Endothelial cell of umbilical vein (primary cell): ENCODE measurements around the gene HOXA9. TPM values are rescaled to one million over a fixed set of nuclear protein-coding genes. Genes with fewer than 3 reads are reported as not detected.

Experiments
- BruUV-seq: library from RNA; stranded (reverse); fragments of 400-500 nt; replicated peaks from 2 replicates; lab custom pipeline; 2021; lab: Mats Ljungman, UMichigan
- CTCF ChIA-PET: fragments of 300-600, 350-600 bp; sonication (Branson Sonifier 250); formaldehyde crosslinking; loops from one replicate; lab custom pipeline; 2021; ENCODE audit warnings: antibody characterized with exemption, inconsistent platforms; lab: Charles Lee
- POLR2A ChIA-PET: fragments of 300-600, 350-600 bp; sonication (Branson Sonifier 250); formaldehyde crosslinking; loops from one replicate; lab custom pipeline; 2021; ENCODE audit warnings: antibody characterized with exemption, inconsistent platforms; lab: Charles Lee
- DNase-seq: peaks from one replicate; pipeline ENCODE4 v3.0.0-alpha.2; 2011; ENCODE audit warnings: low read depth, low spot score
- FAIRE-seq: peaks from 2 replicates; lab custom pipeline; 2011; peaks lifted over from hg19 to GRCh38; lab: Jason Lieb, UNC
- H2AFZ ChIP-seq: 2 replicates; pipeline ENCODE4 v1.6.0; 2012; ENCODE audit warnings: low read depth, low read length, control low read depth, inconsistent platforms
- H3K27ac ChIP-seq: 2 replicates; pipeline ENCODE4 v1.5.1; 2011; ENCODE audit warnings: low read depth, mild to moderate bottlenecking, control low read depth, low read length, moderate library complexity; ENCODE audit not compliant: insufficient read depth
- H3K27me3 ChIP-seq, 2 experiments: 2 replicates each; pipeline versions ENCODE4 v1.6.0 to v1.6.1; 2011; ENCODE audit warnings: low read length in 2 of 2, mixed read lengths in 1 of 2; ENCODE audit not compliant: control insufficient read depth in 2 of 2, insufficient read depth in 2 of 2
- H3K36me3 ChIP-seq, 2 experiments: 2 replicates in 1 of 2; 3 replicates in 1 of 2; pipeline ENCODE4 v1.5.1; 2011; ENCODE audit warnings: low read length in 2 of 2, mild to moderate bottlenecking in 1 of 2, moderate library complexity in 1 of 2; ENCODE audit not compliant: control insufficient read depth in 2 of 2, insufficient read depth in 2 of 2; ENCODE audit errors: extremely low read depth in 1 of 2
- H3K4me1 ChIP-seq: 3 replicates; pipeline ENCODE4 v1.5.1; 2011; ENCODE audit warnings: mild to moderate bottlenecking, low read length; ENCODE audit not compliant: control insufficient read depth, insufficient read depth; ENCODE audit errors: extremely low read depth
- H3K4me2 ChIP-seq: 2 replicates; pipeline ENCODE4 v1.6.1; 2011; ENCODE audit warnings: low read length, control low read depth, mixed read lengths; ENCODE audit not compliant: insufficient read depth
- H3K4me3 ChIP-seq, 3 experiments: fragments of 200-600 bp in 1 of 3; sonication (generic), shearing (Covaris generic) in 1 of 3; replicated peaks in 1 of 3; 2 replicates each; pipeline ENCODE4 v1.5.1; 2011 to 2016; ENCODE audit warnings: control low read depth in 3 of 3, low read length in 3 of 3, mild to moderate bottlenecking in 2 of 3, inconsistent platforms in 1 of 3, low read depth in 1 of 3, moderate library complexity in 1 of 3; ENCODE audit not compliant: insufficient read depth in 1 of 3
- H3K79me2 ChIP-seq: 2 replicates; pipeline ENCODE4 v1.6.0; 2012; ENCODE audit warnings: low read length, inconsistent platforms; ENCODE audit not compliant: control insufficient read depth, insufficient read depth
- H3K9ac ChIP-seq: replicated peaks from 2 replicates; pipeline ENCODE3; 2011; ENCODE audit warnings: low read length, control low read depth; ENCODE audit not compliant: insufficient read depth; ENCODE audit errors: extremely low read depth
- H3K9me1 ChIP-seq: replicated peaks from 3 replicates; pipeline ENCODE4 v1.6.0; 2011; ENCODE audit warnings: mild to moderate bottlenecking, low read length; ENCODE audit not compliant: control insufficient read depth, insufficient read depth; ENCODE audit errors: extremely low read depth
- H3K9me3 ChIP-seq: replicated peaks from 2 replicates; pipeline ENCODE4 v1.5.1; 2012; ENCODE audit warnings: low read length, inconsistent platforms; ENCODE audit not compliant: control insufficient read depth, insufficient read depth
- H4K20me1 ChIP-seq: replicated peaks from 2 replicates; pipeline ENCODE3; 2011; ENCODE audit warnings: mild to moderate bottlenecking, low read length; ENCODE audit not compliant: control insufficient read depth, insufficient read depth; ENCODE audit errors: extremely low read depth
- FOS ChIP-seq: IDR thresholded peaks from 2 replicates; pipeline ENCODE4 v1.6.1; 2011; ENCODE audit warnings: mild to moderate bottlenecking, low read length, moderate library complexity, borderline replicate concordance; ENCODE audit not compliant: insufficient read depth
- JUN ChIP-seq: IDR thresholded peaks from 2 replicates; pipeline ENCODE4 v1.6.1; 2011; ENCODE audit warnings: borderline replicate concordance, low read depth; ENCODE audit not compliant: insufficient read length, insufficient read depth
- POLR2A ChIP-seq: IDR thresholded peaks from 2 replicates; pipeline ENCODE4 v1.6.1; 2012; ENCODE audit warnings: low read depth, mild to moderate bottlenecking, control low read depth, low read length
- dilution Hi-C: fragments of 300-500 bp; cut with MboI; formaldehyde crosslinking; loops from one replicate; pipeline ENCODE4 v1.15.0; 2019; ENCODE audit warnings: low sequenced_read_pairs; ENCODE audit not compliant: extremely low pct_ligation_motif_present
- intact Hi-C: fragments of 100-400 bp; cut with micrococcal nuclease; formaldehyde crosslinking; loops from one replicate; pipeline ENCODE4 v1.10.0; 2022
- polyA plus RNA-seq, 4 experiments: library from polyadenylated mRNA; depleted of rRNA in 3 of 4; stranded (reverse) in 3 of 4; unstranded in 1 of 4; fragments of >200 nt; gene quantifications; 2 replicates each; pipeline versions ENCODE4 v1.2.1 to v1.2.3, GENCODE V29; 2011 to 2012; ENCODE audit warnings: missing spikeins in 1 of 4
- total RNA-seq: library from RNA; stranded (reverse); gene quantifications from 2 replicates; pipeline ENCODE4 v1.2.3, GENCODE V29; 2021
- TF ChIP-seq, protein P1 (sequence below), 2 donors: IDR thresholded peaks; 1 replicate in 1 of 2; 2 replicates in 1 of 2; pipeline ENCODE4 v1.5.1; 2011; ENCODE audit warnings: low read length in 2 of 2, mild to moderate bottlenecking in 2 of 2, moderate library complexity in 2 of 2, control low read depth in 1 of 2, inconsistent platforms in 1 of 2, low read depth in 1 of 2; ENCODE audit not compliant: insufficient read depth in 1 of 2; ENCODE audit errors: extremely low read depth in 1 of 2

The HOXA9 gene
- total and polyA plus RNA-seq, 2 donors (not counting 3 experiments of a cell fraction or from before 2014, with no cell fraction given), result 47.2 to 61.6 TPM

DNA sequence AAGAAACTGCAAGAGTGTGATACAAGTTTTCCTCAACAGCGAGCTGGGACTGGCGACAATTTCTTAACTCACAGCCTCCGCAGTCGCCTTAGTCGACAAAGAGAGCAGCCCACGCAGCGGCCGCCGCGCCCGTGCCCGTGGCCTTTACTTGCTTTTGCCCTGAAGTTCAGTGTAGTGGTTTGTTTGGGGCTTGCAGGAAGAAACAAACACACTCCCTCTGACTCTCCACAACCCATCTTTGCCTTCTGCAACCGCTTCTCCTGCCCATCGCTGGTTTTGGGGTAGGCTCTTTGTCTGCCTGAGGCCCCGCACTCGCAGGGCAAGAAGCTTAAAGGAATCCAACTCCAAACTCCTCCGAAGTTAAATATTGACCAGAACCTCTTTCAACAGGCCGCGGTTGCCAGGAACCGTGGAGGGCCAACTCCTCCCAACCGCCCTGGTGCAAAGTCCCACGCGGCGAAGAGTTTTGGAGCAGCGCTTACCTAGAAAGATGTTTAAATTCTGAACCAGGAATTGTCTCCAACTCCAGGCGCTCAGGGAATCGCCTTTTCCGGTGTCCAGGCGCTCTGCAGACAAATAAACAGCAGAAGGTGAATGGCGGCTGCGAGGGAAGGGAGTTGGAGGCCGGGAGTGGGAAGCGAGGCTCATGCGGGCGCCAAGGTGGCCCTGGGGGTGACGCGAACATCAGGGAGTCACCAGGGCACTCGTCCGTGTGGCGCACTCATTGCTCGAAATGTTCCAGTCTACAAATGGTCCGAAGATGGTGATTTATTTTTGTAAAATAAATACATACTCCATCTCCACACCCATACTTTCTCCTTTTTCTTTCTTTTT is 43.0 kb downstream of the HOXA9 start:
- CTCF ChIA-PET, result interaction anchor here (0.7 to 9.1 kb wide), 5 partner anchors 16 to 40 kb away, joined by 3 to 70 read pairs (median 3); no protein-coding TSS in a partner anchor
- Histone ChIP-seq H3K27me3 (no peaks in the 10 kb centered on the region), H3K79me2 (peaks cover 68% of the 10 kb centered on the region), H3K9ac (peak overlapping the region; percentile 81), H3K9me3 (no peaks in the 10 kb centered on the region), H4K20me1 (no peaks in the 10 kb centered on the region), H2AFZ (peak overlapping the region; percentile 3), H3K9me1 (no peaks in the 10 kb centered on the region), H3K27ac (peak overlapping the region; percentile 96), H3K4me3 (peak overlapping the region; percentile 9 to 68 (median 15)), H3K4me1 (peaks cover 88% of the 10 kb centered on the region), H3K36me3 (no peaks in the 10 kb centered on the region), H3K4me2 (peak overlapping the region; percentile 92)
- FAIRE-seq (peak; percentile 78), DNase-seq (no peak)
- dilution Hi-C loops, result no loop called here
- intact Hi-C loops, result no loop called here
- no TSS peak for BruUV-seq
- TF ChIP-seq POLR2A (peak; percentile 24), JUN (no peak), FOS (no peak)
- TF ChIP-seq, protein P1, sequence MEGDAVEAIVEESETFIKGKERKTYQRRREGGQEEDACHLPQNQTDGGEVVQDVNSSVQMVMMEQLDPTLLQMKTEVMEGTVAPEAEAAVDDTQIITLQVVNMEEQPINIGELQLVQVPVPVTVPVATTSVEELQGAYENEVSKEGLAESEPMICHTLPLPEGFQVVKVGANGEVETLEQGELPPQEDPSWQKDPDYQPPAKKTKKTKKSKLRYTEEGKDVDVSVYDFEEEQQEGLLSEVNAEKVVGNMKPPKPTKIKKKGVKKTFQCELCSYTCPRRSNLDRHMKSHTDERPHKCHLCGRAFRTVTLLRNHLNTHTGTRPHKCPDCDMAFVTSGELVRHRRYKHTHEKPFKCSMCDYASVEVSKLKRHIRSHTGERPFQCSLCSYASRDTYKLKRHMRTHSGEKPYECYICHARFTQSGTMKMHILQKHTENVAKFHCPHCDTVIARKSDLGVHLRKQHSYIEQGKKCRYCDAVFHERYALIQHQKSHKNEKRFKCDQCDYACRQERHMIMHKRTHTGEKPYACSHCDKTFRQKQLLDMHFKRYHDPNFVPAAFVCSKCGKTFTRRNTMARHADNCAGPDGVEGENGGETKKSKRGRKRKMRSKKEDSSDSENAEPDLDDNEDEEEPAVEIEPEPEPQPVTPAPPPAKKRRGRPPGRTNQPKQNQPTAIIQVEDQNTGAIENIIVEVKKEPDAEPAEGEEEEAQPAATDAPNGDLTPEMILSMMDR (IDR thresholded peaks at IDR 0.05; ENCODE audit: extremely low read depth in 1 of 2, insufficient read depth in 1 of 2, low read depth in 1 of 2, low read length in 2 of 2), result no peak
- POLR2A ChIA-PET, result interaction anchor here (1.2 kb wide), 1 partner anchor 23 kb away, joined by 4 read pairs; no protein-coding TSS in a partner anchor
